IMR-90 (cell line): Measurements from ENCODE around the gene MYO9B. TPM values are rescaled to one million over a fixed set of nuclear protein-coding genes. Genes with fewer than 3 reads are reported as not detected.

Source experiments
- ATAC-seq: fragments of 200-7000 bp; cut with Tn5 transposase; 2 replicates; pipeline ENCODE4 v1.9.1; 2020; ENCODE audit warnings: low read depth, mild to moderate bottlenecking, moderate library complexity
- BruUV-seq: library from RNA; stranded (reverse); fragments of 400-500 nt; replicated peaks from 2 replicates; lab custom pipeline; 2021; lab: Mats Ljungman, UMichigan
- CTCF ChIA-PET: fragments of 300-600 bp; formaldehyde crosslinking; extraction: SDS; loops from one replicate; lab custom pipeline; 2021; ENCODE audit warnings: antibody characterized with exemption; lab: Yijun Ruan, JAX
- POLR2A ChIA-PET: fragments of 300-600 bp; sonication (Branson Sonifier 250); formaldehyde crosslinking; loops from one replicate; lab custom pipeline; 2022; ENCODE audit warnings: antibody characterized with exemption; ENCODE audit not compliant: unreplicated experiment; lab: Charles Lee
- DNase-seq: peaks from one replicate; pipeline ENCODE4 v3.0.0; 2013
- H2AFZ ChIP-seq: replicated peaks from 2 replicates; pipeline ENCODE3; 2013; ENCODE audit warnings: low read length, mild to moderate bottlenecking; ENCODE audit not compliant: poor library complexity
- H2AK5ac ChIP-seq: 2 replicates; pipeline ENCODE4 v1.6.1; 2013; ENCODE audit warnings: low read depth, low read length, inconsistent platforms
- H2AK9ac ChIP-seq: replicated peaks from 2 replicates; pipeline ENCODE3; 2013; ENCODE audit warnings: mild to moderate bottlenecking, low read depth, low read length, moderate library complexity; ENCODE audit not compliant: poor library complexity
- H2BK120ac ChIP-seq: 2 replicates; pipeline ENCODE4 v1.6.1; 2013; ENCODE audit warnings: low read depth, low read length, inconsistent platforms
- H2BK15ac ChIP-seq: 3 replicates; pipeline ENCODE4 v1.6.1; 2013; ENCODE audit warnings: low read depth, low read length, inconsistent platforms
- H2BK20ac ChIP-seq: 2 replicates; pipeline ENCODE4 v1.6.1; 2013; ENCODE audit warnings: low read depth, mild to moderate bottlenecking, inconsistent platforms, low read length, moderate library complexity
- H2BK5ac ChIP-seq: 2 replicates; pipeline ENCODE4 v1.6.1; 2013; ENCODE audit warnings: mild to moderate bottlenecking, low read depth, low read length, inconsistent platforms; ENCODE audit not compliant: poor library complexity, severe bottlenecking
- H3K14ac ChIP-seq: replicated peaks from 2 replicates; pipeline ENCODE4 v1.6.1; 2013; ENCODE audit warnings: low read depth, low read length, inconsistent platforms
- H3K18ac ChIP-seq: 2 replicates; pipeline ENCODE4 v1.6.1; 2013; ENCODE audit warnings: low read depth, low read length, control low read depth
- H3K23ac ChIP-seq: 2 replicates; pipeline ENCODE4 v1.6.1; 2013; ENCODE audit warnings: low read depth, low read length, inconsistent platforms
- H3K27ac ChIP-seq: 2 replicates; pipeline ENCODE4 v1.5.1; 2013; ENCODE audit warnings: mild to moderate bottlenecking, control low read depth, low read length; ENCODE audit not compliant: insufficient read depth
- H3K27me3 ChIP-seq: 2 replicates; pipeline ENCODE4 v1.6.1; 2013; ENCODE audit warnings: low read length; ENCODE audit not compliant: control insufficient read depth, insufficient read depth
- H3K36me3 ChIP-seq: 2 replicates; pipeline ENCODE4 v1.6.1; 2013; ENCODE audit warnings: low read length, mixed read lengths; ENCODE audit not compliant: control insufficient read depth, insufficient read depth
- H3K4ac ChIP-seq: 2 replicates; pipeline ENCODE4 v1.6.1; 2013; ENCODE audit warnings: low read depth, low read length, inconsistent platforms
- H3K4me1 ChIP-seq: 2 replicates; pipeline ENCODE4 v1.6.1; 2013; ENCODE audit warnings: low read length, mixed read lengths; ENCODE audit not compliant: control insufficient read depth, insufficient read depth
- H3K4me2 ChIP-seq: 2 replicates; pipeline ENCODE4 v1.6.1; 2013; ENCODE audit warnings: low read depth, mild to moderate bottlenecking, control low read depth, low read length, moderate library complexity
- H3K4me3 ChIP-seq: 2 replicates; pipeline ENCODE4 v1.5.1; 2013; ENCODE audit warnings: low read depth, mild to moderate bottlenecking, control low read depth, low read length, moderate library complexity; ENCODE audit not compliant: insufficient read depth
- H3K56ac ChIP-seq: 2 replicates; pipeline ENCODE4 v1.6.1; 2013; ENCODE audit warnings: low read length, inconsistent platforms; ENCODE audit not compliant: insufficient read depth; ENCODE audit errors: extremely low read depth
- H3K79me1 ChIP-seq, 2 experiments: 2 replicates each; pipeline ENCODE4 v1.6.1; 2013; ENCODE audit warnings: low read length in 2 of 2, inconsistent platforms in 1 of 2, low read depth in 1 of 2
- H3K9ac ChIP-seq: 2 replicates; pipeline ENCODE4 v1.6.1; 2013; ENCODE audit warnings: low read depth, low read length, control low read depth
- H3K9me1 ChIP-seq: 2 replicates; pipeline ENCODE4 v1.6.1; 2013; ENCODE audit warnings: low read length, inconsistent platforms; ENCODE audit not compliant: insufficient read depth
- H3K9me3 ChIP-seq: 2 replicates; pipeline ENCODE4 v1.6.1; 2013; ENCODE audit warnings: low read length; ENCODE audit not compliant: control insufficient read depth, insufficient read depth
- H4K20me1 ChIP-seq: 2 replicates; pipeline ENCODE4 v1.6.1; 2013; ENCODE audit warnings: low read length, inconsistent platforms; ENCODE audit not compliant: insufficient read depth
- H4K5ac ChIP-seq: 2 replicates; pipeline ENCODE4 v1.6.1; 2013; ENCODE audit warnings: mild to moderate bottlenecking, low read depth, low read length, control low read depth
- H4K8ac ChIP-seq, 2 experiments: 2 replicates each; pipeline ENCODE4 v1.6.1; 2013; ENCODE audit warnings: low read depth in 2 of 2, low read length in 2 of 2, control low read depth in 1 of 2, inconsistent platforms in 1 of 2
- H4K91ac ChIP-seq: 2 replicates; pipeline ENCODE4 v1.6.1; 2013; ENCODE audit warnings: low read depth, low read length, inconsistent platforms; ENCODE audit not compliant: insufficient read depth
- CHD1 ChIP-seq: IDR thresholded peaks from 2 replicates; pipeline ENCODE4 v1.6.1; 2012; ENCODE audit warnings: low read depth, low read length, improper control_type of control experiment
- WGBS, 2 experiments: methylation state at CpG; one replicate each; pipeline versions ENCODE4 v1.1.5 to v1.1.7; 2013; ENCODE audit warnings: missing lambda C conversion rate in 2 of 2; ENCODE audit not compliant: insufficient read length in 1 of 2; ENCODE audit errors: extremely low coverage in 2 of 2; 5-methylcytosine and 5-hydroxymethylcytosine counted together
- dilution Hi-C: fragments of 300-500 bp; cut with HindIII; formaldehyde crosslinking; loops from one replicate; pipeline ENCODE4 v1.14.3; 2018; ENCODE audit warnings: low sequenced_read_pairs; ENCODE audit not compliant: unreplicated experiment
- in situ Hi-C: fragments of 300-500 bp; cut with MboI; formaldehyde crosslinking; loops from 3 replicates; pipeline ENCODE4 v1.14.3; 2019; ENCODE audit warnings: low sequenced_read_pairs, inconsistent platforms, mixed read lengths
- intact Hi-C: fragments of 100-400 bp; cut with micrococcal nuclease; formaldehyde crosslinking; loops from 2 replicates; pipeline ENCODE4 v1.10.0; 2022
- polyA plus RNA-seq, 3 experiments: library from polyadenylated mRNA; depleted of rRNA; stranded (reverse); fragments of >200 nt; gene quantifications; 2 replicates each; pipeline ENCODE4 v1.2.3, GENCODE V29; 2012; ENCODE audit warnings: low replicate concordance in 1 of 3
- total RNA-seq: library from RNA; depleted of rRNA; stranded (reverse); fragments of >200 nt; gene quantifications from 2 replicates; pipeline ENCODE4 v1.2.3, GENCODE V29; 2012
- TF ChIP-seq, protein P1 (sequence below): fragments of 150-350 bp; IDR thresholded peaks from 2 replicates; pipeline ENCODE4 v1.6.1; 2017; ENCODE audit warnings: mild to moderate bottlenecking, antibody characterized with exemption, low read length, low read depth

The MYO9B gene
- total and polyA plus RNA-seq, 2 of the 4 experiments (the other 2 are of a cell fraction): 61.8 to 77.8 TPM

DNA sequence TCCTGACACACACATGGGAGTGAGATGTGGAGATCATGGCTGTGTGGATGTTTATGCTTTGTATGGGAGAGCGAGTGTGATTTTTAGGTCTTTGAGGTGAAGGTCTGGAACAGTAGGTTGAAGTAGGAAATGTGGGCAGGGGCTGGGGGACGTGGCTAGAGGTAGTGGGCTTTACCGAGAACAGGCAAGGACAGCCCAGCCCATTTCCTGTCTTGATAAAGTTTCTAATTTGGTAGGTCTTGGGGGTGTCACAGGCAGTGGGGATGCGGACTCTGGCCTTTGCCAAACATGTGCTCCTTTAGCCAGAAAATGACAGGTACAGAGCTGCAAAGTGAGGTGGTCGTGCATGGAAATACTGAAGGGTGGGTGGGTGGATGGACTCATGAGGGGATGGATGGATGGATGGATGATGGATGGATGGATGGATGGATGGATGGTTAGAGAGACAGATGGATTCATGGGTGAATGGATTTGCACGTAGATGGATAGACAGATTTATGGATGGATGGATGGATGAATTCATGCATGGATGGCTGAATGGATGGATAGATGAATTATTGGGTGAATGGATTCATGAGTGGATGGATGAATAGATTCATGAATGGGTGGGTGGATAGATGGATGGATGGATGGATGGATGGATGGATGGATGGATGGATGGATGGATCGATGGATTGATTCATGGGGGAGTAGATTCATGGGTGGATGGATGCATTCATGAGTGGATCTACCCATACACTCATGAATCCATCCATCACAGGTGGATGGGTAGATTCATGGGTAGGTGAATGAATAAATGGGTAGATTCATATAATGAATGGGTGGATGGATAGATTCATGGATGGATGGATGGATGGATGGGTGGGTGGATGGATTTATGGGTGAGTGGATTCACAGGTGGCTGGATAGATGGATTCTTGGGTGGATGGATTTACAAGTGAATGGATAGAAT lies 70.2 kb downstream of the MYO9B start:
- Histone ChIP-seq H3K9ac (no peak overlapping the region), H3K4me3 (no peak overlapping the region), H3K27ac (no peak overlapping the region), H2BK120ac (no peak overlapping the region), H3K23ac (no peak overlapping the region), H4K5ac (no peak overlapping the region), H3K4me2 (no peak overlapping the region), H4K91ac (no peak overlapping the region), H2AK5ac (no peak overlapping the region), H2AFZ (no peak overlapping the region), H4K20me1 (peaks cover 20% of the 10 kb centered on the region), H2BK20ac (no peak overlapping the region), H4K8ac (no peak overlapping the region), H3K9me3 (no peaks in the 10 kb centered on the region), H3K4ac (no peak overlapping the region), H3K14ac (no peak overlapping the region), H2BK15ac (no peak overlapping the region), H3K27me3 (no peaks in the 10 kb centered on the region), H3K9me1 (peaks cover 7% of the 10 kb centered on the region; the same call in 1 of the 2 replicates), H3K36me3 (peaks cover 45% of the 10 kb centered on the region), H2BK5ac (peak overlapping the region; percentile 19), H3K4me1 (no peaks in the 10 kb centered on the region), H3K18ac (no peak overlapping the region), H2AK9ac (peak overlapping the region; percentile 24), H3K56ac (no peak overlapping the region), H3K79me1 (peaks cover 52 to 84% of the 10 kb centered on the region in 2 experiments)
- no peak for DNase-seq
- intact Hi-C loops: no loop called here
- in situ Hi-C loops: no loop called here
- no peak for ATAC-seq
- TF ChIP-seq, protein P1, sequence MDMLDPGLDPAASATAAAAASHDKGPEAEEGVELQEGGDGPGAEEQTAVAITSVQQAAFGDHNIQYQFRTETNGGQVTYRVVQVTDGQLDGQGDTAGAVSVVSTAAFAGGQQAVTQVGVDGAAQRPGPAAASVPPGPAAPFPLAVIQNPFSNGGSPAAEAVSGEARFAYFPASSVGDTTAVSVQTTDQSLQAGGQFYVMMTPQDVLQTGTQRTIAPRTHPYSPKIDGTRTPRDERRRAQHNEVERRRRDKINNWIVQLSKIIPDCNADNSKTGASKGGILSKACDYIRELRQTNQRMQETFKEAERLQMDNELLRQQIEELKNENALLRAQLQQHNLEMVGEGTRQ: no peak
- TF ChIP-seq CHD1: no peak
- no TSS peak for BruUV-seq
- WGBS, 2 experiments: 97% methylated on average over 4 of the region's 7 CpGs; no CpG with 5 or more reads in 1 of the 2 experiments
- dilution Hi-C loops: no loop called here
- ChIA-PET POLR2A (no interaction called here), CTCF (no interaction called here)
